ENCODE measurements around the gene MXRA7.
A peak's percentile ranks its signal among the peaks of the same experiment; 100 is the strongest.

Gene MXRA7

GRCh38 chr17:76677406-76677805 lies 33.4 kb downstream of the MXRA7 start:
- peaks cover 0 to 4% of the 10 kb centered on the region in 2 donors for H3K36me3 ChIP-seq (ENCODE audit: control insufficient read depth in 2 of 2, insufficient read depth in 2 of 2, low read length in 2 of 2)
- H3K4me1 ChIP-seq (ENCODE audit: control insufficient read depth in 2 of 2, insufficient read depth in 2 of 2, low read length in 2 of 2), result peaks cover 31 to 54% of the 10 kb centered on the region in 2 donors
- no peaks in the 10 kb centered on the region for H3K27me3 ChIP-seq (ENCODE audit: control insufficient read depth in 2 of 2, insufficient read depth in 2 of 2, low read length in 2 of 2)
- no peak overlapping the region for H3K4me3 ChIP-seq (ENCODE audit: low read length in 2 of 2)
- no peaks in the 10 kb centered on the region for H3K9me3 ChIP-seq (ENCODE audit: control insufficient read depth in 2 of 2, low read length in 2 of 2)
- peak overlapping the region; percentile 64 to 82 for H3K27ac ChIP-seq (ENCODE audit: low read depth in 2 of 2, low read length in 2 of 2)
- no peak overlapping the region for H3K9ac ChIP-seq (ENCODE audit: low read depth in 1 of 2, low read length in 2 of 2)

DNA sequence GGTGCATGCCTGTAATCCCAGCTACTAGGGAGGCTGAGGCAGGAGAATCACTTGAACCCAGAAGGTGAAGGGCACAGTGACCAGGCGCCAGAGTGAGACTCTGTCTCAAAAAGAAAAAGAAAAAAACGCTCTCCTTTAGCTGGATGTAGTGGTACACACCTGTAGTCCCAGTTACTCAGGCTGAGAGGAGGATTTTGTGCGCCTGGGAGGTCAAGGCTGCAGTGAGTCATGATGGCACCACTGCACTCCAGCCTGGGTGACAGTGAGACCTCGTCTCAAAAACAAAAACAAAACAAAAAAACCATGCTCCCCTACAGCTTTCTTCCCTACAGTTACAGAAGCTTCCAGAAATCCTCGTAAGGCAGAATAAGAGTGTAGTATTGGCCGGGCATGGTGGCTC lies 34.1 kb downstream of the MXRA7 start:
- Histone ChIP-seq H3K4me3 (ENCODE audit: low read length in 2 of 2) (no peak overlapping the region), H3K27me3 (ENCODE audit: control insufficient read depth in 2 of 2, insufficient read depth in 2 of 2, low read length in 2 of 2) (no peaks in the 10 kb centered on the region), H3K9me3 (ENCODE audit: control insufficient read depth in 2 of 2, low read length in 2 of 2) (no peaks in the 10 kb centered on the region), H3K9ac (ENCODE audit: low read depth in 1 of 2, low read length in 2 of 2) (no peak overlapping the region), H3K27ac (ENCODE audit: low read depth in 2 of 2, low read length in 2 of 2) (no peak overlapping the region), H3K36me3 (ENCODE audit: control insufficient read depth in 2 of 2, insufficient read depth in 2 of 2, low read length in 2 of 2) (peaks cover 0 to 4% of the 10 kb centered on the region in 2 donors), H3K4me1 (ENCODE audit: control insufficient read depth in 2 of 2, insufficient read depth in 2 of 2, low read length in 2 of 2) (peaks cover 29 to 61% of the 10 kb centered on the region in 2 donors)

- Histone ChIP-seq H3K27me3 (ENCODE audit: control insufficient read depth in 2 of 2, insufficient read depth in 2 of 2, low read length in 2 of 2) (no peaks in the 10 kb centered on the region), H3K4me1 (ENCODE audit: control insufficient read depth in 2 of 2, insufficient read depth in 2 of 2, low read length in 2 of 2) (peaks cover 34 to 63% of the 10 kb centered on the region in 2 donors), H3K27ac (ENCODE audit: low read depth in 2 of 2, low read length in 2 of 2) (no peak overlapping the region), H3K36me3 (ENCODE audit: control insufficient read depth in 2 of 2, insufficient read depth in 2 of 2, low read length in 2 of 2) (peaks cover 0 to 4% of the 10 kb centered on the region in 2 donors), H3K9ac (ENCODE audit: low read depth in 1 of 2, low read length in 2 of 2) (no peak overlapping the region), H3K9me3 (ENCODE audit: control insufficient read depth in 2 of 2, low read length in 2 of 2) (no peaks in the 10 kb centered on the region), H3K4me3 (ENCODE audit: low read length in 2 of 2) (no peak overlapping the region)
Measured at GRCh38 chr17:76675648-76676047, 35.1 kb downstream of the MXRA7 start.

DNA sequence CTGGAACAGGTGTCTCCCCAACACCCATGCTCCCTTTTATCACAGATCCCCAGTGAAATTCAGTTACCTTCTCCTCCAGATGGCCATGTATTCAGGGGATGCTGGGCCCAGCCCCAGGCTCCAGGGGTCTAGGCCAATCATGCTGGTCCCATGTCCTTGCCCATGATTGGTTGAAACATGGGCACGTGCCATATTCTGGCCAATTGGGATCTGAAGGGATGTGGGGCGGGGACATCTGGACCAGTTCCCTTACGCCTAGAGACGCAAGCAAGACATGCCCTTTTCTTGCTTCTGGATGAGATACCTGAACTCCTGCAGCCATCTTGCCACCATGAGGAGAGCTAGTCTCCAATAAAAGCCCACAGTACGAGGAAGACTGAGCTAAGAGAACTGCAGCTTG lies 36.2 kb downstream of the MXRA7 start:
- no peaks in the 10 kb centered on the region for H3K9me3 ChIP-seq (ENCODE audit: control insufficient read depth in 2 of 2, low read length in 2 of 2)
- H3K9ac ChIP-seq (ENCODE audit: low read depth in 1 of 2, low read length in 2 of 2), result no peak overlapping the region
- H3K27me3 ChIP-seq (ENCODE audit: control insufficient read depth in 2 of 2, insufficient read depth in 2 of 2, low read length in 2 of 2), result no peaks in the 10 kb centered on the region
- H3K4me1 ChIP-seq (ENCODE audit: control insufficient read depth in 2 of 2, insufficient read depth in 2 of 2, low read length in 2 of 2), result peaks cover 38 to 68% of the 10 kb centered on the region in 2 donors
- peaks cover 0 to 4% of the 10 kb centered on the region in 2 donors for H3K36me3 ChIP-seq (ENCODE audit: control insufficient read depth in 2 of 2, insufficient read depth in 2 of 2, low read length in 2 of 2)
- no peak overlapping the region for H3K4me3 ChIP-seq (ENCODE audit: low read length in 2 of 2)
- peak overlapping the region in 1 of 2 donors; percentile 98 for H3K27ac ChIP-seq (ENCODE audit: low read depth in 2 of 2, low read length in 2 of 2)

GRCh38 chr17:76673729-76674128 lies 37.0 kb downstream of the MXRA7 start:
- Histone ChIP-seq H3K9me3 (ENCODE audit: control insufficient read depth in 2 of 2, low read length in 2 of 2) (no peaks in the 10 kb centered on the region), H3K27ac (ENCODE audit: low read depth in 2 of 2, low read length in 2 of 2) (peak overlapping the region; percentile 98), H3K4me1 (ENCODE audit: control insufficient read depth in 2 of 2, insufficient read depth in 2 of 2, low read length in 2 of 2) (peaks cover 36 to 61% of the 10 kb centered on the region in 2 donors), H3K4me3 (ENCODE audit: low read length in 2 of 2) (no peak overlapping the region), H3K27me3 (ENCODE audit: control insufficient read depth in 2 of 2, insufficient read depth in 2 of 2, low read length in 2 of 2) (no peaks in the 10 kb centered on the region), H3K9ac (ENCODE audit: low read depth in 1 of 2, low read length in 2 of 2) (peak overlapping the region in 1 of 2 donors; percentile 13), H3K36me3 (ENCODE audit: control insufficient read depth in 2 of 2, insufficient read depth in 2 of 2, low read length in 2 of 2) (peaks cover 0 to 4% of the 10 kb centered on the region in 2 donors)

GRCh38 chr17:76672892-76673291 lies 37.9 kb downstream of the MXRA7 start:
- Histone ChIP-seq H3K36me3 (ENCODE audit: control insufficient read depth in 2 of 2, insufficient read depth in 2 of 2, low read length in 2 of 2) (peaks cover 0 to 4% of the 10 kb centered on the region in 2 donors), H3K9me3 (ENCODE audit: control insufficient read depth in 2 of 2, low read length in 2 of 2) (no peaks in the 10 kb centered on the region), H3K4me3 (ENCODE audit: low read length in 2 of 2) (peak overlapping the region in 1 of 2 donors; percentile 83), H3K4me1 (ENCODE audit: control insufficient read depth in 2 of 2, insufficient read depth in 2 of 2, low read length in 2 of 2) (peaks cover 30 to 53% of the 10 kb centered on the region in 2 donors), H3K9ac (ENCODE audit: low read depth in 1 of 2, low read length in 2 of 2) (peak overlapping the region in 1 of 2 donors; percentile 86), H3K27ac (ENCODE audit: low read depth in 2 of 2, low read length in 2 of 2) (peak overlapping the region; percentile 98), H3K27me3 (ENCODE audit: control insufficient read depth in 2 of 2, insufficient read depth in 2 of 2, low read length in 2 of 2) (no peaks in the 10 kb centered on the region)

- Histone ChIP-seq H3K9ac (ENCODE audit: low read depth in 1 of 2, low read length in 2 of 2) (peak overlapping the region; percentile 86 to 98), H3K27ac (ENCODE audit: low read depth in 2 of 2, low read length in 2 of 2) (peak overlapping the region; percentile 98), H3K4me1 (ENCODE audit: control insufficient read depth in 2 of 2, insufficient read depth in 2 of 2, low read length in 2 of 2) (peaks cover 30 to 48% of the 10 kb centered on the region in 2 donors), H3K9me3 (ENCODE audit: control insufficient read depth in 2 of 2, low read length in 2 of 2) (no peaks in the 10 kb centered on the region), H3K27me3 (ENCODE audit: control insufficient read depth in 2 of 2, insufficient read depth in 2 of 2, low read length in 2 of 2) (no peaks in the 10 kb centered on the region), H3K4me3 (ENCODE audit: low read length in 2 of 2) (peak overlapping the region; percentile 70 to 83), H3K36me3 (ENCODE audit: control insufficient read depth in 2 of 2, insufficient read depth in 2 of 2, low read length in 2 of 2) (peaks cover 0 to 1% of the 10 kb centered on the region in 2 donors)
Measured at GRCh38 chr17:76672270-76672851, 38.4 kb downstream of the MXRA7 start.

DNA sequence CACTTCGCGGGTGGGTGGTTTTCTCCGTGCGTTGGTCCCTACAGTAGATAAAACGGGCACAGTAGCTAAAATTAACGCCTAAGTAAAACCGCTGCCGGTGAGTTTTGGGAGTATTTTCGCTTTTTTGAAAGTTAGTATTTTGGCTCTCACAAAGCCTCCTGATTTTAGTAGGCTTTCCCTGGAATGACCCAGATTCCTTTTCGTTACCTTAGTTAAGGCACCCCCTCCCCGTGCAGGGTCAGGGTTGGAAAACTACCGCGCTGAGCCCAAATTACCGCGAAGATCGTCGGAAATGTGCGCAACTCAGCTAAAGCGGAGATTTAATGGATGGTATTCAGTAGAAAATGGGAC lies 38.9 kb downstream of the MXRA7 start:
- H3K4me3 ChIP-seq (ENCODE audit: low read length in 2 of 2), result peak overlapping the region; percentile 70 to 83
- peak overlapping the region; percentile 98 for H3K27ac ChIP-seq (ENCODE audit: low read depth in 2 of 2, low read length in 2 of 2)
- peaks cover 30 to 46% of the 10 kb centered on the region in 2 donors for H3K4me1 ChIP-seq (ENCODE audit: control insufficient read depth in 2 of 2, insufficient read depth in 2 of 2, low read length in 2 of 2)
- H3K36me3 ChIP-seq (ENCODE audit: control insufficient read depth in 2 of 2, insufficient read depth in 2 of 2, low read length in 2 of 2), result no peaks in the 10 kb centered on the region
- H3K9me3 ChIP-seq (ENCODE audit: control insufficient read depth in 2 of 2, low read length in 2 of 2), result no peaks in the 10 kb centered on the region
- peak overlapping the region; percentile 86 to 98 for H3K9ac ChIP-seq (ENCODE audit: low read depth in 1 of 2, low read length in 2 of 2)
- H3K27me3 ChIP-seq (ENCODE audit: control insufficient read depth in 2 of 2, insufficient read depth in 2 of 2, low read length in 2 of 2), result no peaks in the 10 kb centered on the region

- no peaks in the 10 kb centered on the region for H3K27me3 ChIP-seq (ENCODE audit: control insufficient read depth in 2 of 2, insufficient read depth in 2 of 2, low read length in 2 of 2)
- H3K9ac ChIP-seq (ENCODE audit: low read depth in 1 of 2, low read length in 2 of 2), result peak overlapping the region; percentile 86 to 98
- H3K4me3 ChIP-seq (ENCODE audit: low read length in 2 of 2), result peak overlapping the region; percentile 70 to 83
- H3K27ac ChIP-seq (ENCODE audit: low read depth in 2 of 2, low read length in 2 of 2), result peak overlapping the region; percentile 98
- H3K9me3 ChIP-seq (ENCODE audit: control insufficient read depth in 2 of 2, low read length in 2 of 2), result no peaks in the 10 kb centered on the region
- H3K4me1 ChIP-seq (ENCODE audit: control insufficient read depth in 2 of 2, insufficient read depth in 2 of 2, low read length in 2 of 2), result peaks cover 30 to 46% of the 10 kb centered on the region in 2 donors
- H3K36me3 ChIP-seq (ENCODE audit: control insufficient read depth in 2 of 2, insufficient read depth in 2 of 2, low read length in 2 of 2), result no peaks in the 10 kb centered on the region
Measured at GRCh38 chr17:76671123-76671911, 39.4 kb downstream of the MXRA7 start.

GRCh38 chr17:76670718-76671122 lies 40.0 kb downstream of the MXRA7 start:
- peak overlapping the region; percentile 69 to 83 for H3K4me3 ChIP-seq (ENCODE audit: low read length in 2 of 2)
- H3K27ac ChIP-seq (ENCODE audit: low read depth in 2 of 2, low read length in 2 of 2), result peak overlapping the region; percentile 96 to 98
- no peaks in the 10 kb centered on the region for H3K27me3 ChIP-seq (ENCODE audit: control insufficient read depth in 2 of 2, insufficient read depth in 2 of 2, low read length in 2 of 2)

More at GRCh38 chr17:76670718-76671122, 40.0 kb downstream of the MXRA7 start:
- H3K9ac ChIP-seq (ENCODE audit: low read depth in 1 of 2, low read length in 2 of 2), result peak overlapping the region; percentile 86 to 90
- no peaks in the 10 kb centered on the region for H3K36me3 ChIP-seq (ENCODE audit: control insufficient read depth in 2 of 2, insufficient read depth in 2 of 2, low read length in 2 of 2)
- H3K4me1 ChIP-seq (ENCODE audit: control insufficient read depth in 2 of 2, insufficient read depth in 2 of 2, low read length in 2 of 2), result peaks cover 30 to 46% of the 10 kb centered on the region in 2 donors
- no peaks in the 10 kb centered on the region for H3K9me3 ChIP-seq (ENCODE audit: control insufficient read depth in 2 of 2, low read length in 2 of 2)

Measured in mucosa of rectum (tissue), 2 donors.